GM23338 (cell line): ENCODE results near the gene RADIL. TPM values are rescaled to one million over a fixed set of nuclear protein-coding genes. Genes with fewer than 3 reads are reported as not detected.

Experiments used
- ATAC-seq: fragments of 200-7000 bp; cut with Tn5 transposase; 3 replicates; pipeline ENCODE4 v1.9.1; 2020
- DNase-seq: peaks from one replicate; pipeline ENCODE4 v3.0.0-alpha.2; 2015; ENCODE audit warnings: low spot score
- H2AFZ ChIP-seq: fragments of 200-600 bp; sonication (generic); 2 replicates; pipeline ENCODE4 v1.8.0; 2016; ENCODE audit warnings: antibody characterized with exemption, mild to moderate bottlenecking, moderate library complexity
- H3F3A ChIP-seq: fragments of 200-600 bp; sonication (generic); replicated peaks from 2 replicates; pipeline ENCODE4 v1.8.0; 2017; ENCODE audit warnings: antibody characterized with exemption, mixed run types, low read depth
- H3K27ac ChIP-seq: fragments of 200-600 bp; sonication (generic); 2 replicates; pipeline ENCODE4 v1.6.1; 2016; ENCODE audit warnings: low read depth
- H3K27me3 ChIP-seq: fragments of 200-600 bp; sonication (generic); 2 replicates; pipeline ENCODE4 v1.8.0; 2016; ENCODE audit warnings: mild to moderate bottlenecking, mixed run types, moderate library complexity; ENCODE audit not compliant: insufficient read depth
- H3K36me3 ChIP-seq: fragments of 200-600 bp; sonication (generic); 2 replicates; pipeline ENCODE4 v1.8.0; 2016; ENCODE audit warnings: mild to moderate bottlenecking; ENCODE audit not compliant: insufficient read depth
- H3K4me1 ChIP-seq: fragments of 200-600 bp; sonication (generic); 2 replicates; pipeline ENCODE4 v1.8.0; 2016; ENCODE audit warnings: mild to moderate bottlenecking, moderate library complexity; ENCODE audit not compliant: insufficient read depth
- H3K4me2 ChIP-seq: fragments of 200-600 bp; sonication (generic); 2 replicates; pipeline ENCODE4 v1.7.1; 2017; ENCODE audit warnings: mixed run types
- H3K4me3 ChIP-seq: fragments of 200-600 bp; sonication (generic); 2 replicates; pipeline ENCODE4 v1.6.1; 2016; ENCODE audit warnings: mixed run types
- H3K79me2 ChIP-seq: fragments of 200-600 bp; sonication (generic); replicated peaks from 2 replicates; pipeline ENCODE4 v1.8.0; 2017; ENCODE audit warnings: mild to moderate bottlenecking; ENCODE audit not compliant: insufficient read depth
- H3K9me2 ChIP-seq: fragments of 200-600 bp; sonication (generic); 2 replicates; pipeline ENCODE4 v1.8.0; 2017; ENCODE audit not compliant: insufficient read depth
- H4K20me1 ChIP-seq: fragments of 200-600 bp; sonication (generic); replicated peaks from 2 replicates; pipeline ENCODE4 v1.8.0; 2017; ENCODE audit warnings: mild to moderate bottlenecking; ENCODE audit not compliant: insufficient read depth
- H3K27ac Mint-ChIP-seq: 2 replicates; pipeline ENCODE4 v1.8.0; 2020; ENCODE audit warnings: inconsistent platforms, mild to moderate bottlenecking, moderate library complexity, mixed read lengths
- H3K27me3 Mint-ChIP-seq: 3 replicates; pipeline ENCODE4 v1.8.0; 2022; ENCODE audit warnings: low read depth, mild to moderate bottlenecking, moderate library complexity, mixed read lengths, inconsistent platforms; ENCODE audit not compliant: insufficient read depth, poor library complexity
- H3K36me3 Mint-ChIP-seq: 3 replicates; pipeline ENCODE4 v1.8.0; 2021; ENCODE audit warnings: low read depth, mild to moderate bottlenecking, inconsistent platforms, moderate library complexity, mixed read lengths
- H3K4me1 Mint-ChIP-seq: 3 replicates; pipeline ENCODE4 v1.8.0; 2020; ENCODE audit warnings: mild to moderate bottlenecking, inconsistent platforms, mixed read lengths
- H3K4me3 Mint-ChIP-seq: 3 replicates; pipeline ENCODE4 v1.8.0; 2021; ENCODE audit warnings: moderate library complexity, mild to moderate bottlenecking, inconsistent platforms, mixed read lengths
- H3K9me3 Mint-ChIP-seq: 3 replicates; pipeline ENCODE4 v1.8.0; 2020; ENCODE audit warnings: moderate library complexity, mild to moderate bottlenecking, inconsistent platforms, mixed read lengths
- CTCF ChIP-seq, 2 experiments: fragments of 200-600 bp in 1 of 2; sonication (generic) in 1 of 2; conservative IDR thresholded peaks; 2 replicates each; pipeline versions ENCODE4 v1.5.1 to v1.6.1; 2016 to 2017; ENCODE audit warnings: antibody characterized with exemption in 2 of 2, low read depth in 2 of 2, mild to moderate bottlenecking in 2 of 2, moderate library complexity in 1 of 2
- EZH2 ChIP-seq: fragments of 200-600 bp; sonication (generic); IDR thresholded peaks from one replicate; pipeline ENCODE4 v1.8.0; 2017; ENCODE audit warnings: antibody characterized with exemption, mild to moderate bottlenecking, low read depth; ENCODE audit not compliant: unreplicated experiment
- EZH2phosphoT487 ChIP-seq: fragments of 200-600 bp; sonication (generic); IDR thresholded peaks from one replicate; pipeline ENCODE4 v1.8.1; 2018; ENCODE audit warnings: antibody characterized with exemption; ENCODE audit not compliant: unreplicated experiment
- JUNB ChIP-seq: IDR thresholded peaks from one replicate; pipeline ENCODE4 v1.6.1; 2016; ENCODE audit warnings: antibody characterized with exemption; ENCODE audit not compliant: unreplicated experiment
- NANOG ChIP-seq: IDR thresholded peaks from 2 replicates; pipeline ENCODE4 v1.6.1; 2016; ENCODE audit warnings: antibody characterized with exemption, borderline replicate concordance
- REST ChIP-seq: IDR thresholded peaks from one replicate; pipeline ENCODE4 v1.6.1; 2018; ENCODE audit warnings: antibody characterized with exemption; ENCODE audit not compliant: unreplicated experiment
- ZNF331 ChIP-seq: fragments of 250-450 bp; sonication (Bioruptor Pico); IDR thresholded peaks from 2 replicates; pipeline ENCODE4 v1.5.0; 2020; ENCODE audit warnings: low read depth, mild to moderate bottlenecking, moderate library complexity
- ZNF462 ChIP-seq: fragments of 250-450 bp; sonication (Bioruptor Pico); IDR thresholded peaks from 2 replicates; pipeline ENCODE4 v1.5.0; 2020; ENCODE audit warnings: mild to moderate bottlenecking, moderate library complexity
- polyA plus RNA-seq: library from polyadenylated mRNA; unstranded; fragments of >200 nt; fragmentation: Nextera tagmentation; extraction: Ambion mirVana; gene quantifications from 2 replicates; pipeline ENCODE4 v1.2.1, GENCODE V29; 2016
- total RNA-seq: library from RNA; depleted of rRNA; stranded (reverse); fragments of >200 nt; shearing (Covaris generic); gene quantifications from 2 replicates; pipeline ENCODE4 v1.2.3, GENCODE V29; 2014

Gene RADIL
- total and polyA plus RNA-seq, 2 experiments from 2014 or later: 4.3 to 9.8 TPM

GRCh38 chr7:4905171-4905570 lies 21.7 kb upstream of the RADIL start:
- Histone ChIP-seq H3K4me1 (no peaks in the 10 kb centered on the region), H3K36me3 (no peaks in the 10 kb centered on the region), H4K20me1 (no peaks in the 10 kb centered on the region), H3K9me2 (no peaks in the 10 kb centered on the region), H2AFZ (no peak overlapping the region), H3K4me2 (no peak overlapping the region), H3K79me2 (no peaks in the 10 kb centered on the region), H3F3A (no peaks in the 10 kb centered on the region), H3K27me3 (no peaks in the 10 kb centered on the region), H3K4me3 (no peak overlapping the region), H3K27ac (no peak overlapping the region)
- ATAC-seq (no peak), DNase-seq (no peak)
- Mint-ChIP-seq H3K36me3 (no peaks in the 10 kb centered on the region), H3K9me3 (peaks cover 21% of the 10 kb centered on the region), H3K27ac (no peak overlapping the region), H3K4me1 (no peaks in the 10 kb centered on the region), H3K4me3 (no peak overlapping the region), H3K27me3 (peaks cover 4% of the 10 kb centered on the region)
- TF ChIP-seq CTCF (conservative IDR thresholded peaks at IDR 0.05; ENCODE audit: low read depth in 2 of 2): no peak

GRCh38 chr7:4904346-4904745 lies 20.8 kb upstream of the RADIL start:
- no peak overlapping the region for H3K4me2 ChIP-seq
- H3K27me3 Mint-ChIP-seq: peaks cover 4% of the 10 kb centered on the region
- H3K36me3 Mint-ChIP-seq: no peaks in the 10 kb centered on the region
- no peaks in the 10 kb centered on the region for H3K4me1 ChIP-seq
- no peak for DNase-seq
- H3K36me3 ChIP-seq: no peaks in the 10 kb centered on the region
- no peak overlapping the region for H2AFZ ChIP-seq
- no peak overlapping the region for H3K4me3 Mint-ChIP-seq
- no peaks in the 10 kb centered on the region for H3F3A ChIP-seq
- H3K9me3 Mint-ChIP-seq: peaks cover 21% of the 10 kb centered on the region
- H3K27me3 ChIP-seq: no peaks in the 10 kb centered on the region
- H3K27ac ChIP-seq: no peak overlapping the region
- H3K4me1 Mint-ChIP-seq: no peaks in the 10 kb centered on the region
- H3K79me2 ChIP-seq: no peaks in the 10 kb centered on the region
- no peaks in the 10 kb centered on the region for H4K20me1 ChIP-seq
- no peaks in the 10 kb centered on the region for H3K9me2 ChIP-seq
- H3K27ac Mint-ChIP-seq: no peak overlapping the region
- ATAC-seq: no peak
- no peak overlapping the region for H3K4me3 ChIP-seq
- TF ChIP-seq NANOG: no peak
- no peak for TF ChIP-seq CTCF (conservative IDR thresholded peaks at IDR 0.05; ENCODE audit: low read depth in 2 of 2)
- TF ChIP-seq EZH2: no peak
- no peak for TF ChIP-seq JUNB
- TF ChIP-seq EZH2phosphoT487: no peak
- no peak for TF ChIP-seq ZNF462 (CRISPR knock-in tag)
- TF ChIP-seq REST: no peak
- TF ChIP-seq ZNF331: no peak
